Parathyroid adenoma (tissue), 2 donors: Measurements from ENCODE around the gene TRIM71.

Source experiments
- H2AFZ ChIP-seq: fragments of 300-600 bp; sonication (generic); one replicate; pipeline ENCODE4 v1.7.0; 2017; ENCODE audit warnings: antibody characterized with exemption, mild to moderate bottlenecking
- H3K27ac ChIP-seq: fragments of 300-600 bp; sonication (generic); one replicate; pipeline ENCODE4 v1.7.0; 2017
- H3K27me3 ChIP-seq: fragments of 300-600 bp; sonication (generic); one replicate; pipeline ENCODE4 v1.7.0; 2017; ENCODE audit warnings: low read length; ENCODE audit not compliant: control insufficient read depth, insufficient read depth
- H3K36me3 ChIP-seq: fragments of 300-600 bp; sonication (generic); one replicate; pipeline ENCODE4 v1.7.0; 2017; ENCODE audit warnings: low read length; ENCODE audit not compliant: control insufficient read depth, insufficient read depth
- H3K4me1 ChIP-seq: fragments of 300-600 bp; sonication (generic); one replicate; pipeline ENCODE4 v1.7.0; 2017; ENCODE audit warnings: control low read depth
- H3K4me2 ChIP-seq: fragments of 300-600 bp; sonication (generic); one replicate; pipeline ENCODE4 v1.7.0; 2017; ENCODE audit warnings: low read length
- H3K4me3 ChIP-seq: fragments of 300-600 bp; sonication (generic); one replicate; pipeline ENCODE4 v1.7.0; 2017; ENCODE audit warnings: low read depth, low read length
- H3K79me2 ChIP-seq: fragments of 300-600 bp; sonication (generic); one replicate; pipeline ENCODE4 v1.7.0; 2017; ENCODE audit warnings: control low read depth
- H3K9ac ChIP-seq: fragments of 300-600 bp; sonication (generic); one replicate; pipeline ENCODE4 v1.7.0; 2017; ENCODE audit warnings: mild to moderate bottlenecking
- H3K9me3 ChIP-seq: fragments of 300-600 bp; sonication (generic); one replicate; pipeline ENCODE4 v1.7.0; 2017; ENCODE audit warnings: low read length; ENCODE audit not compliant: control insufficient read depth
- TF ChIP-seq, protein P1 (sequence below): fragments of 300-600 bp; sonication (generic); IDR thresholded peaks from one replicate; pipeline ENCODE4 v1.7.0; 2017; ENCODE audit warnings: antibody characterized with exemption, mild to moderate bottlenecking
- donor health status: primary hyperparathyroidism.

Gene TRIM71

DNA sequence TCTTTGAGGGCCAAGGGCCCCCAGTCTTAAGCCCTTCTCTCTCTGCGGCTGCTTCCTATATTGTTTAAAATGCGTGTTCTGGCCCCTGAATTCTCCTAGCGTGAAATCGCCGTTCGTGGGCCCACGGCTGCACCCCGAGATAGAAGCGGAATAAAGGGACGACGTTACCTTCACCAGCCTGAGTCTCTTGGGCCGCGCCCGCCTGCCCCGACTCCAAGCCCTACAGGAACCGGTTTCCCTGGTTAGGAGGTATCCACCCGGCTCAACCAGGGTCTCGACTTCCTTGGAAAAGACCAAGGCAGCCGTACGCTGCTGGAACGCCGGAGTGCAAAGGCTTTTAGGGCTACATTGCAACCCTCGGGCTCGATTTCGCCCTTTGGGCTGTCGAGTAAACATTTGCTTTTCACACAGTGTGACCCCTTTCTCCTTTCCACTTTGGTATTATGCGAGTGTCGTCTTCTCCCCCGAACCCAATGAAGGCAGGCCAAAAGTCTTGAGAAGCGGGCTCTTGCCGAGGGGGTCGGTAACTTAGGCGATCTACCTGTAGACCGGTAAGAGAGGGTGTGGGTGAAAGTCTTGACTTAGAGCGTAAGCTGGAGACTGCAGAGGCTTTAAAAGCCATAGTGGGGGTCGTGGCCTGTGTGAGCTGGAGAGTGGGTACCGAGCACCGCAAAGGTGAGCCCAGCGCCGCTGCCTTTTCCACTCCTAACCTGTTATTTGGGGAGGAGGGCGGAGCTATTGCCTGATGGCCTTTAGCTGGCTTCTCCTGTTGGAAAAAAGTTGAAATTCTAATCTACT is 2.0 kb downstream of the TRIM71 start:
- Histone ChIP-seq H3K9ac (no peak overlapping the region), H3K4me1 (no peaks in the 10 kb centered on the region), H3K9me3 (no peaks in the 10 kb centered on the region), H3K27ac (no peak overlapping the region), H3K4me3 (no peak overlapping the region), H3K79me2 (no peaks in the 10 kb centered on the region), H3K27me3 (no peaks in the 10 kb centered on the region), H3K4me2 (no peak overlapping the region), H2AFZ (no peak overlapping the region), H3K36me3 (no peaks in the 10 kb centered on the region)
- TF ChIP-seq, protein P1, sequence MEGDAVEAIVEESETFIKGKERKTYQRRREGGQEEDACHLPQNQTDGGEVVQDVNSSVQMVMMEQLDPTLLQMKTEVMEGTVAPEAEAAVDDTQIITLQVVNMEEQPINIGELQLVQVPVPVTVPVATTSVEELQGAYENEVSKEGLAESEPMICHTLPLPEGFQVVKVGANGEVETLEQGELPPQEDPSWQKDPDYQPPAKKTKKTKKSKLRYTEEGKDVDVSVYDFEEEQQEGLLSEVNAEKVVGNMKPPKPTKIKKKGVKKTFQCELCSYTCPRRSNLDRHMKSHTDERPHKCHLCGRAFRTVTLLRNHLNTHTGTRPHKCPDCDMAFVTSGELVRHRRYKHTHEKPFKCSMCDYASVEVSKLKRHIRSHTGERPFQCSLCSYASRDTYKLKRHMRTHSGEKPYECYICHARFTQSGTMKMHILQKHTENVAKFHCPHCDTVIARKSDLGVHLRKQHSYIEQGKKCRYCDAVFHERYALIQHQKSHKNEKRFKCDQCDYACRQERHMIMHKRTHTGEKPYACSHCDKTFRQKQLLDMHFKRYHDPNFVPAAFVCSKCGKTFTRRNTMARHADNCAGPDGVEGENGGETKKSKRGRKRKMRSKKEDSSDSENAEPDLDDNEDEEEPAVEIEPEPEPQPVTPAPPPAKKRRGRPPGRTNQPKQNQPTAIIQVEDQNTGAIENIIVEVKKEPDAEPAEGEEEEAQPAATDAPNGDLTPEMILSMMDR = no peak

DNA sequence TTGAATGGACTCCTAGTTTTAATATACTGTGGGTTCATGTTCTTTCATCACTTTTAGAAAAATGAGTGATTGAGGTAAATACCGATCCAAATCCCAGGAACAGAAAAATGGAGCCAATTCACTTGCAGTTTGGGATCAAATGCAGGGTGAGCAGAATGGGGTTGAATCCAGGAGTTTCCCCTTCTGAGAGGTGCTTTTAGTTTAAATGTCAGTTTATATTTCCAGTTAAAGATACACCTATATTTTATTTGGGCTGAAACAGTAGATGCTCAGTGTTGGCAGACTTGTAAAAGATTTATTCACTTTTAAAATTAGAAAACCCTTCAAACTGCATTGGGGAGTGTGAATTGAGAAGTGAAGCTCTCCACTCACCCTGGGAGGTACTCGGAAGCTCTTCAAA is 2.6 kb downstream of the TRIM71 start:
- H3K27me3 ChIP-seq = no peaks in the 10 kb centered on the region
- no peak overlapping the region for H3K9ac ChIP-seq
- TF ChIP-seq, protein P1 = no peak
- no peaks in the 10 kb centered on the region for H3K79me2 ChIP-seq
- no peak overlapping the region for H3K4me2 ChIP-seq
- no peak overlapping the region for H3K27ac ChIP-seq
- H3K4me1 ChIP-seq = no peaks in the 10 kb centered on the region
- no peak overlapping the region for H3K4me3 ChIP-seq
- H2AFZ ChIP-seq = no peak overlapping the region
- no peaks in the 10 kb centered on the region for H3K36me3 ChIP-seq
- H3K9me3 ChIP-seq = no peaks in the 10 kb centered on the region

DNA sequence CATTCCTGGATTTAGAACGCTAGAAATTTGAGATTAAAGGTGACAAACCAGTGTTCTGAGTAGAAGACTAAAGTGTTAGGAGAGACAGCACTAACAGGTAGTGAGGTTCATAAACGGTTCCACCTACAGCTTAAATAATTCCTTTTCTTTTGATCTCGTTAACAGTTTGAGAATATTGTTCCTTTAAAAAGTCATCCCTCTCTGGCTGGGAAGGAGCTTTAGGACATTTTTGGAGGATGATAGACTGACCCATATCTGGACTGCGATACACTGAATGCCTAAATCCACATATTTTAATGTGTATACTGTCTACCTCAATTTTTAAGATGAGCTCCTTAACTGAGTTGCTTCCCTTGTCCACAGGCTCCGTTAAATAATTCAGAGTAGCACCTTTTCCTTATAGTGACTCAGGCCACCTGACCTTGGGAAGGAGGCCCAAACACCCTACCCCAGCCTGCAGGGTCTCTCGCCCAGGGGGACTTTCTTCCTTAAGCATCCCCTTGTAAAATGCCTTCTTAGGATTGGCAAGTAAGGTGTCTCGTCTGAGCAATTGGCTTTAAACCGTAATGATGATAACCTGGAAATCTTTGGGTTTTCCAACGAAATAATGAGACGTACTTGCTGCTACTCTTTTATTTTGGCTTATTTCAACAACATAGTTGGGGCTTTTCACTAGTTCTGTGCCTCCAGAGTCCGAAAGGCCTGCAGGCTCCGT is 3.3 kb downstream of the TRIM71 start:
- Histone ChIP-seq H3K27me3 (no peaks in the 10 kb centered on the region), H3K4me3 (no peak overlapping the region), H3K9ac (no peak overlapping the region)

DNA sequence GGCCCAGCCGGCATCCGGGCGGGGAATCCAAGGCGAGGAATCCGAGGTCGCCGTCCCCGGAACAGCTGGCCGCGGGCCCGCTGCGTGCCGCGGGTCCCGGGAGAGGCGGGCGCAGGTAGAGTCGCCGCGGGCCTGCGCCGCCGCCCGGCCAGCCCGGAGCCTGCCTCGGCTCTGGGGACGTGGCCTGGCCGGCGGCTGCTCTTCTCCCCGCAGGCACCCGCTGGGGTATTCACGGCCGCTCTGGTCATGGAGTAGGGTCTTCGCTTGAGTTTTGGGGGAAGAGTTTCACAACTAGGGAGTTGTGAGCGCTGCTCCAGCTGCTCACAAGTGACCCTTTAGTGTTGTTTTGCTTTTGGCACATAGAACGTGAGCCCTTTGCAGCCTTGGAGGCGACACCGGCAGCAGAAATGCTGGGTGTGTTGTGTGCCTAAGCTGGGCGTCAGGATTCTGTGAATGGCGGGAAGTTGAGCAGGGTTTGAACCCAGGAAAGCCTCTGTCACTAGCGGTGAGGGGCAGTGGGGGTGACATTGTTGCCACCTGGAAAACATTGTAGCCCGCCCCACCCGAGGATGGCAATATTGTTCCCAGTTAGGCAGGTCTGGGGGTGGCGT is 4.0 kb downstream of the TRIM71 start:
- TF ChIP-seq, protein P1 = no peak
- no peak overlapping the region for H3K9ac ChIP-seq
- no peaks in the 10 kb centered on the region for H3K36me3 ChIP-seq
- no peaks in the 10 kb centered on the region for H3K27me3 ChIP-seq
- H3K79me2 ChIP-seq = no peaks in the 10 kb centered on the region
- H2AFZ ChIP-seq = no peak overlapping the region
- no peaks in the 10 kb centered on the region for H3K9me3 ChIP-seq
- H3K4me1 ChIP-seq = no peaks in the 10 kb centered on the region
- H3K27ac ChIP-seq = no peak overlapping the region
- no peak overlapping the region for H3K4me2 ChIP-seq
- no peak overlapping the region for H3K4me3 ChIP-seq

More for the DNA sequence above, 3.3 kb downstream of the TRIM71 start:
- Histone ChIP-seq H3K27ac (no peak overlapping the region), H3K36me3 (no peaks in the 10 kb centered on the region), H3K4me1 (no peaks in the 10 kb centered on the region), H3K9me3 (no peaks in the 10 kb centered on the region), H2AFZ (no peak overlapping the region), H3K79me2 (no peaks in the 10 kb centered on the region), H3K4me2 (no peak overlapping the region)
- TF ChIP-seq, protein P1 = no peak
